Keratinocyte (primary cell): ENCODE results near the gene BAZ2B. TPM values are rescaled to one million over a fixed set of nuclear protein-coding genes. Genes with fewer than 3 reads are reported as not detected.
A peak's percentile ranks its signal among the peaks of the same experiment; 100 is the strongest.

Source experiments
- DNase-seq: peaks from one replicate; pipeline ENCODE4 v3.0.0-alpha.2; 2011; ENCODE audit warnings: low read depth, missing footprints, low spot score
- FAIRE-seq: peaks from 2 replicates; lab custom pipeline; 2011; peaks lifted over from hg19 to GRCh38; lab: Jason Lieb, UNC
- H2AFZ ChIP-seq: 2 replicates; pipeline ENCODE4 v1.6.0; 2012; ENCODE audit warnings: low read length, control low read depth, inconsistent platforms; ENCODE audit not compliant: control insufficient read depth
- H3K27ac ChIP-seq: 2 replicates; pipeline ENCODE4 v1.5.1; 2011; ENCODE audit warnings: low read length; ENCODE audit not compliant: control insufficient read depth, insufficient read depth
- H3K27me3 ChIP-seq: 3 replicates; pipeline ENCODE4 v1.6.0; 2011; ENCODE audit warnings: low read length; ENCODE audit not compliant: control insufficient read depth, insufficient read depth; ENCODE audit errors: extremely low read depth
- H3K36me3 ChIP-seq, 2 experiments: 2 replicates in 1 of 2; 3 replicates in 1 of 2; pipeline ENCODE4 v1.5.1; 2011; ENCODE audit warnings: low read length in 2 of 2, mild to moderate bottlenecking in 1 of 2; ENCODE audit not compliant: control insufficient read depth in 2 of 2, insufficient read depth in 2 of 2; ENCODE audit errors: extremely low read depth in 1 of 2
- H3K4me1 ChIP-seq: 3 replicates; pipeline ENCODE4 v1.5.1; 2011; ENCODE audit warnings: low read length; ENCODE audit not compliant: control insufficient read depth, insufficient read depth; ENCODE audit errors: extremely low read depth
- H3K4me2 ChIP-seq: 3 replicates; pipeline ENCODE4 v1.6.0; 2011; ENCODE audit warnings: low read depth, low read length; ENCODE audit not compliant: control insufficient read depth, insufficient read depth; ENCODE audit errors: extremely low read depth
- H3K4me3 ChIP-seq, 3 experiments: fragments of 200-600 bp in 1 of 3; sonication (generic) in 1 of 3; 2 replicates in 2 of 3; 3 replicates in 1 of 3; pipeline ENCODE4 v1.5.1; 2011 to 2016; ENCODE audit warnings: low read length in 3 of 3, mild to moderate bottlenecking in 3 of 3, control low read depth in 2 of 3, inconsistent platforms in 1 of 3, low read depth in 1 of 3, mixed read lengths in 1 of 3, mixed run types in 1 of 3, moderate library complexity in 1 of 3; ENCODE audit not compliant: control insufficient read depth in 2 of 3, insufficient read depth in 2 of 3; ENCODE audit errors: extremely low read depth in 1 of 3
- H3K79me2 ChIP-seq: 2 replicates; pipeline ENCODE4 v1.6.0; 2012; ENCODE audit warnings: low read length; ENCODE audit not compliant: control insufficient read depth, insufficient read depth
- H3K9ac ChIP-seq: 3 replicates; pipeline ENCODE4 v1.6.0; 2011; ENCODE audit warnings: low read length; ENCODE audit not compliant: control insufficient read depth, insufficient read depth; ENCODE audit errors: extremely low read depth
- H3K9me1 ChIP-seq: 3 replicates; pipeline ENCODE4 v1.6.0; 2011; ENCODE audit warnings: low read length; ENCODE audit not compliant: control insufficient read depth, insufficient read depth; ENCODE audit errors: extremely low read depth
- H3K9me3 ChIP-seq: 2 replicates; pipeline ENCODE4 v1.5.1; 2012; ENCODE audit warnings: low read depth, low read length; ENCODE audit not compliant: control insufficient read depth
- H4K20me1 ChIP-seq: 3 replicates; pipeline ENCODE4 v1.6.0; 2011; ENCODE audit warnings: low read length; ENCODE audit not compliant: control insufficient read depth, insufficient read depth; ENCODE audit errors: extremely low read depth
- EZH2 ChIP-seq: IDR thresholded peaks from one replicate; pipeline ENCODE4 v1.6.1; 2012; ENCODE audit warnings: inconsistent platforms, mild to moderate bottlenecking, low read length, moderate library complexity
- dilution Hi-C: fragments of 300-500 bp; cut with MboI; formaldehyde crosslinking; loops from one replicate; pipeline ENCODE4 v1.7.0; 2020; ENCODE audit warnings: low sequenced_read_pairs; ENCODE audit not compliant: extremely low pct_ligation_motif_present
- polyA plus RNA-seq, 5 experiments: library from polyadenylated mRNA; depleted of rRNA in 3 of 5; stranded (reverse) in 3 of 5; stranded (forward) in 1 of 5; unstranded in 1 of 5; fragments of >200 nt; gene quantifications; 1 replicate in 1 of 5; 2 replicates in 3 of 5; 3 replicates in 1 of 5; pipeline versions ENCODE4 v1.2.1 to v1.2.3, GENCODE V29; 2011 to 2012; ENCODE audit warnings: missing spikeins in 2 of 5, low read depth in 1 of 5, low replicate concordance in 1 of 5
- TF ChIP-seq, protein P1 (sequence below), 3 experiments: IDR thresholded peaks in 1 of 3; conservative IDR thresholded peaks in 1 of 3; optimal IDR thresholded peaks in 1 of 3; 2 replicates in 2 of 3; 3 replicates in 1 of 3; pipeline versions ENCODE3 to v1.5.1; 2011; ENCODE audit warnings: low read length in 3 of 3, mild to moderate bottlenecking in 3 of 3, moderate library complexity in 2 of 3, control low read depth in 1 of 3, inconsistent platforms in 1 of 3; ENCODE audit not compliant: insufficient read depth in 2 of 3; ENCODE audit errors: extremely low read depth in 1 of 3

The BAZ2B gene
- polyA plus RNA-seq, 1 donor (not counting 4 experiments of a cell fraction or from before 2014, with no cell fraction given): 27.0 TPM

- dilution Hi-C loops: no loop called here
- Histone ChIP-seq H3K27me3 (no peaks in the 10 kb centered on the region), H3K4me3 (no peak overlapping the region), H2AFZ (no peak overlapping the region), H3K36me3 (no peaks in the 10 kb centered on the region), H3K9ac (no peak overlapping the region), H3K9me1 (no peaks in the 10 kb centered on the region), H4K20me1 (no peaks in the 10 kb centered on the region), H3K9me3 (no peaks in the 10 kb centered on the region), H3K4me1 (no peaks in the 10 kb centered on the region), H3K79me2 (no peaks in the 10 kb centered on the region), H3K4me2 (no peak overlapping the region), H3K27ac (no peak overlapping the region)
- FAIRE-seq: no peak
- no peak for TF ChIP-seq EZH2
- TF ChIP-seq, protein P1, sequence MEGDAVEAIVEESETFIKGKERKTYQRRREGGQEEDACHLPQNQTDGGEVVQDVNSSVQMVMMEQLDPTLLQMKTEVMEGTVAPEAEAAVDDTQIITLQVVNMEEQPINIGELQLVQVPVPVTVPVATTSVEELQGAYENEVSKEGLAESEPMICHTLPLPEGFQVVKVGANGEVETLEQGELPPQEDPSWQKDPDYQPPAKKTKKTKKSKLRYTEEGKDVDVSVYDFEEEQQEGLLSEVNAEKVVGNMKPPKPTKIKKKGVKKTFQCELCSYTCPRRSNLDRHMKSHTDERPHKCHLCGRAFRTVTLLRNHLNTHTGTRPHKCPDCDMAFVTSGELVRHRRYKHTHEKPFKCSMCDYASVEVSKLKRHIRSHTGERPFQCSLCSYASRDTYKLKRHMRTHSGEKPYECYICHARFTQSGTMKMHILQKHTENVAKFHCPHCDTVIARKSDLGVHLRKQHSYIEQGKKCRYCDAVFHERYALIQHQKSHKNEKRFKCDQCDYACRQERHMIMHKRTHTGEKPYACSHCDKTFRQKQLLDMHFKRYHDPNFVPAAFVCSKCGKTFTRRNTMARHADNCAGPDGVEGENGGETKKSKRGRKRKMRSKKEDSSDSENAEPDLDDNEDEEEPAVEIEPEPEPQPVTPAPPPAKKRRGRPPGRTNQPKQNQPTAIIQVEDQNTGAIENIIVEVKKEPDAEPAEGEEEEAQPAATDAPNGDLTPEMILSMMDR (optimal IDR thresholded peaks at IDR 0.05 in 1 of 3, IDR thresholded peaks at IDR 0.05 in 1 of 3, conservative IDR thresholded peaks at IDR 0.05 in 1 of 3; ENCODE audit: extremely low read depth in 1 of 3, insufficient read depth in 2 of 3, low read length in 3 of 3): no peak
- DNase-seq: no peak
Observed at GRCh38 chr2:159558479-159558878, 57.9 kb downstream of the BAZ2B start.

DNA sequence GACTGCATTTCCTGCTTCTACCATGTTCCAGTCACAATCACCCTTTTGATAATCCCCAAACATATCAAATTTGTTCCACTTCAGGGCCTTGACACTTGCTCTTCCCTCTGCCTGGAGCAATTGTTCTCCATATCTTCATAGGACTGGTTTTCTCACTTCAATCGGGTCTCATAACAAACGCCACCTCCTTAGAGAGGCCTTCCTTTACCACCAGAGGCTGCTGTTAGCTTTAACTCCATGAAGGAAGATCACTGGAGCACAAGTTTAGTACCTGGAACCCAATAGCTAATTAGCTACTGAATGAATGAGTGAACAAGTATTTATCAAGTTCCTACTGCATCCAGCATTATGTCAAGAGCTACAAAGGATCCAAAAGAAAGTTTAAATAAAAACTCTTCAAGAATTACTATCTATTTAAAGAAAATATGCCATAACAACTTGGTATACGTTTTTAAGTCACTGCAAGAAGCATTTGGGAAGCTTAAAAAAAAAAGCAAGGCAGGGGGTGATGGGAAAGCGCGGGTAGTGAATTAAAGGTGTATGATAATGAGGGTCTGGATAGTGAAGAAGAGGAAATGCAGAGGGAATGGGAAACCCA is 58.8 kb downstream of the BAZ2B start:
- Histone ChIP-seq H3K4me3 (no peak overlapping the region), H3K9me3 (no peaks in the 10 kb centered on the region), H3K9ac (no peak overlapping the region), H3K79me2 (no peaks in the 10 kb centered on the region), H3K36me3 (no peaks in the 10 kb centered on the region), H3K9me1 (no peaks in the 10 kb centered on the region), H3K4me2 (no peak overlapping the region), H2AFZ (peak overlapping the region; percentile 8), H4K20me1 (no peaks in the 10 kb centered on the region), H3K27ac (no peak overlapping the region), H3K27me3 (no peaks in the 10 kb centered on the region), H3K4me1 (no peaks in the 10 kb centered on the region)
- peak; percentile 43 for FAIRE-seq
- dilution Hi-C loops: no loop called here
- DNase-seq: no peak
- TF ChIP-seq EZH2: no peak
- TF ChIP-seq, protein P1 (optimal IDR thresholded peaks at IDR 0.05 in 1 of 3, IDR thresholded peaks at IDR 0.05 in 1 of 3, conservative IDR thresholded peaks at IDR 0.05 in 1 of 3; ENCODE audit: extremely low read depth in 1 of 3, insufficient read depth in 2 of 3, low read length in 3 of 3): peak; percentile 57 to 74 (median 65)
